ENCODE data around the gene TOR3A. TPM values are rescaled to one million over a fixed set of nuclear protein-coding genes. Genes with fewer than 3 reads are reported as not detected.

Gene TOR3A
- total RNA-seq, 1 donor from 2014 or later, result 14.0 TPM

GRCh38 chr1:179095924-179096323 is 14.1 kb downstream of the TOR3A start:
- Histone ChIP-seq H3K4me3 (ENCODE audit: low read depth, low read length) (no peak overlapping the region), H3K36me3 (ENCODE audit: control insufficient read depth, insufficient read depth, low read length) (peaks cover 14% of the 10 kb centered on the region)
- DNase-seq (ENCODE audit: low read depth), result no peak

GRCh38 chr1:179099891-179100290 is 18.0 kb downstream of the TOR3A start:
- Histone ChIP-seq H3K27me3 (ENCODE audit: control insufficient read depth, insufficient read depth, low read length) (no peaks in the 10 kb centered on the region), H3K36me3 (ENCODE audit: control insufficient read depth, insufficient read depth, low read length) (peaks cover 6% of the 10 kb centered on the region), H3K4me3 (ENCODE audit: low read depth, low read length) (no peak overlapping the region)
- FAIRE-seq (no peak), DNase-seq (ENCODE audit: low read depth) (no peak)
- TF ChIP-seq CTCF (IDR thresholded peaks at IDR 0.05; ENCODE audit: insufficient read depth, low read length, severe bottlenecking), result no peak

More at GRCh38 chr1:179095924-179096323, 14.1 kb downstream of the TOR3A start:
- FAIRE-seq, result no peak
- H3K27me3 ChIP-seq (ENCODE audit: control insufficient read depth, insufficient read depth, low read length), result no peaks in the 10 kb centered on the region
- TF ChIP-seq CTCF (IDR thresholded peaks at IDR 0.05; ENCODE audit: insufficient read depth, low read length, severe bottlenecking), result no peak

- FAIRE-seq (no peak), DNase-seq (ENCODE audit: low read depth) (no peak)
- H3K36me3 ChIP-seq (ENCODE audit: control insufficient read depth, insufficient read depth, low read length), result peaks cover 2% of the 10 kb centered on the region
- no peak for TF ChIP-seq CTCF (IDR thresholded peaks at IDR 0.05; ENCODE audit: insufficient read depth, low read length, severe bottlenecking)
- H3K27me3 ChIP-seq (ENCODE audit: control insufficient read depth, insufficient read depth, low read length), result no peaks in the 10 kb centered on the region
- no peak overlapping the region for H3K4me3 ChIP-seq (ENCODE audit: low read depth, low read length)
Observed at GRCh38 chr1:179101566-179101965, 19.7 kb downstream of the TOR3A start.

GRCh38 chr1:179103999-179104398 is 22.1 kb downstream of the TOR3A start:
- no peak for TF ChIP-seq CTCF (IDR thresholded peaks at IDR 0.05; ENCODE audit: insufficient read depth, low read length, severe bottlenecking)
- FAIRE-seq, result no peak
- Histone ChIP-seq H3K36me3 (ENCODE audit: control insufficient read depth, insufficient read depth, low read length) (peaks cover 8% of the 10 kb centered on the region), H3K27me3 (ENCODE audit: control insufficient read depth, insufficient read depth, low read length) (no peaks in the 10 kb centered on the region), H3K4me3 (ENCODE audit: low read depth, low read length) (no peak overlapping the region)
- DNase-seq (ENCODE audit: low read depth), result no peak

- peaks cover 9% of the 10 kb centered on the region for H3K36me3 ChIP-seq (ENCODE audit: control insufficient read depth, insufficient read depth, low read length)
- TF ChIP-seq CTCF (IDR thresholded peaks at IDR 0.05; ENCODE audit: insufficient read depth, low read length, severe bottlenecking), result no peak
- H3K27me3 ChIP-seq (ENCODE audit: control insufficient read depth, insufficient read depth, low read length), result no peaks in the 10 kb centered on the region
- H3K4me3 ChIP-seq (ENCODE audit: low read depth, low read length), result no peak overlapping the region
- DNase-seq (ENCODE audit: low read depth), result no peak
- FAIRE-seq, result no peak
Observed at GRCh38 chr1:179104611-179105250, 22.9 kb downstream of the TOR3A start.

- no peak for FAIRE-seq
Observed at GRCh38 chr1:179105393-179105792, 23.5 kb downstream of the TOR3A start.

More at GRCh38 chr1:179105393-179105792, 23.5 kb downstream of the TOR3A start:
- Histone ChIP-seq H3K27me3 (ENCODE audit: control insufficient read depth, insufficient read depth, low read length) (no peaks in the 10 kb centered on the region), H3K36me3 (ENCODE audit: control insufficient read depth, insufficient read depth, low read length) (peaks cover 14% of the 10 kb centered on the region), H3K4me3 (ENCODE audit: low read depth, low read length) (no peak overlapping the region)
- peak; percentile 66 for DNase-seq (ENCODE audit: low read depth)
- TF ChIP-seq CTCF (IDR thresholded peaks at IDR 0.05; ENCODE audit: insufficient read depth, low read length, severe bottlenecking), result peak; percentile 74
